Effector memory CD8-positive, alpha-beta T cell (primary cell): ENCODE data around the gene BTBD10.
"Not testable (repeated sequence)": the region's sequence is repeated elsewhere in the genome, so short reads cannot be mapped to it uniquely, and the experiment has no call there.

Source experiments
- ATAC-seq: fragments of 150-1000 bp; cut with Tn5 transposase; replicated peaks from 2 replicates; pipeline ENCODE4 v1.10.0; 2021; ENCODE audit warnings: mild to moderate bottlenecking, moderate library complexity
- DNase-seq, 3 experiments: peaks; one replicate each; pipeline ENCODE4 v3.0.0; 2021
- H3K27ac Mint-ChIP-seq, 2 donors: one replicate each; pipeline ENCODE4 v1.8.0; 2022; ENCODE audit warnings: mild to moderate bottlenecking in 2 of 2, mixed read lengths in 2 of 2, moderate library complexity in 2 of 2
- H3K27me3 Mint-ChIP-seq, 2 donors: one replicate each; pipeline ENCODE4 v1.8.0; 2022; ENCODE audit warnings: mixed read lengths in 2 of 2
- H3K36me3 Mint-ChIP-seq: one replicate; pipeline ENCODE4 v1.8.0; 2022; ENCODE audit warnings: mild to moderate bottlenecking, moderate library complexity, mixed read lengths; ENCODE audit not compliant: insufficient read depth
- H3K4me1 Mint-ChIP-seq, 2 donors: one replicate each; pipeline ENCODE4 v1.8.0; 2022; ENCODE audit warnings: low read depth in 2 of 2, mixed read lengths in 2 of 2
- H3K4me3 Mint-ChIP-seq, 2 donors: one replicate each; pipeline ENCODE4 v1.8.0; 2022; ENCODE audit warnings: mild to moderate bottlenecking in 2 of 2, mixed read lengths in 2 of 2, moderate library complexity in 2 of 2
- H3K9me3 Mint-ChIP-seq, 2 donors: one replicate each; pipeline ENCODE4 v1.8.0; 2022; ENCODE audit warnings: mixed read lengths in 2 of 2

BTBD10 gene

GRCh38 chr11:13429836-13430235 is 33.2 kb downstream of the BTBD10 start:
- H3K9me3 Mint-ChIP-seq, result no peaks in the 10 kb centered on the region
- no peaks in the 10 kb centered on the region for H3K27me3 Mint-ChIP-seq
- H3K4me1 Mint-ChIP-seq, result peaks cover 16 to 45% of the 10 kb centered on the region in 2 donors
- no peak overlapping the region for H3K27ac Mint-ChIP-seq
- no peaks in the 10 kb centered on the region for H3K36me3 Mint-ChIP-seq
- no peak overlapping the region for H3K4me3 Mint-ChIP-seq
- no peak for ATAC-seq
- DNase-seq, result no peak

GRCh38 chr11:13429288-13429687 is 33.7 kb downstream of the BTBD10 start:
- no peaks in the 10 kb centered on the region for H3K27me3 Mint-ChIP-seq
- peaks cover 16 to 45% of the 10 kb centered on the region in 2 donors for H3K4me1 Mint-ChIP-seq
- H3K4me3 Mint-ChIP-seq, result no peak overlapping the region
- H3K9me3 Mint-ChIP-seq, result no peaks in the 10 kb centered on the region
- no peak overlapping the region for H3K27ac Mint-ChIP-seq
- no peaks in the 10 kb centered on the region for H3K36me3 Mint-ChIP-seq
- DNase-seq, result no peak
- no peak for ATAC-seq

- Mint-ChIP-seq H3K4me1 (peaks cover 18 to 48% of the 10 kb centered on the region in 2 donors), H3K4me3 (peak overlapping the region in 1 of 2 donors; percentile 26), H3K27ac (no peak overlapping the region), H3K27me3 (no peaks in the 10 kb centered on the region), H3K36me3 (no peaks in the 10 kb centered on the region), H3K9me3 (no peaks in the 10 kb centered on the region)
- no peak for ATAC-seq
- DNase-seq, result no peak
These were observed 35.6 kb downstream of the BTBD10 start for GRCh38 chr11:13427440-13427839.

DNA sequence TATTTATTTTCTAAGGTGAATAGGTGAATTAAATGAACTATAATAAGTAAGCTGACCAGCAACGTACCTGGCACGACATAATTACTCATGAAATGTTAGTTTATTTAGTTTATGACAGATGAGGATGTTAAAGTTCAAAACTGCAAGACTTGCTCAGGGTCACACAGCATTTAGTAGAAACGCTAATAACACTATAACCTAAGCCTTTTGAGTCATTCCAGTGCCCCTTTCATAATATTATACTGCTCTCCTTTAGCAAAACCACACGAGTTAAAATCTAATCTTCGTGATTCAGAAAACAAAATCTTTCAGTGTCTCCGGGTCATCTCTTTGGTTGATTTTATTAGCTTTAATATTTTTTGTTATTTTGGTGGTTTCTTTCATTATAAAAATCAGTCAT is 39.6 kb downstream of the BTBD10 start:
- H3K27ac Mint-ChIP-seq, result peak overlapping the region in 1 of 2 donors; percentile 56
- no peaks in the 10 kb centered on the region for H3K27me3 Mint-ChIP-seq
- no peak overlapping the region for H3K4me3 Mint-ChIP-seq
- no peak for ATAC-seq
- no peak for DNase-seq
- peaks cover 14 to 34% of the 10 kb centered on the region in 2 donors for H3K4me1 Mint-ChIP-seq
- H3K9me3 Mint-ChIP-seq, result no peaks in the 10 kb centered on the region
- peaks cover 12% of the 10 kb centered on the region for H3K36me3 Mint-ChIP-seq

DNA sequence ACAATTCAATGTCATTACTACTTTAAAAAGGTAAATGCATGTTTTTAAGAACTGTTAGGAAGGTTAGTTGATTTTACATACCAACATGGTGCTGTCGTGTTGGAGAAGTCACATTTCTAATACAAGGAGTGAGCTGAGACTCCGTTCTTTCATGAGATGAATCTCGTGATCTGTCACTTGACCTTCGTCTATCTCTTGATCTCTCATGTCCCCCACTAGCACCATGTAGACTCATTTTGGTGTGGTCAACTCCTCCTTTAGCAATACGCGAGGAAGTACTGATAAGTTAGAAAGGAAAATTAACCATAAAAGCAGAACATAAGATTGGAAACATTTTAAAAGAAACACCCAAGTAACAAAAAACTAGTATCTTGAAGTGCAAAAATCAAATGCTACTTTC is 41.5 kb downstream of the BTBD10 start:
- Mint-ChIP-seq H3K4me1 (peaks cover 14 to 27% of the 10 kb centered on the region in 2 donors), H3K36me3 (peaks cover 28% of the 10 kb centered on the region), H3K27me3 (no peaks in the 10 kb centered on the region), H3K9me3 (no peaks in the 10 kb centered on the region), H3K27ac (no peak overlapping the region), H3K4me3 (no peak overlapping the region)
- no peak for ATAC-seq
- no peak for DNase-seq

DNA sequence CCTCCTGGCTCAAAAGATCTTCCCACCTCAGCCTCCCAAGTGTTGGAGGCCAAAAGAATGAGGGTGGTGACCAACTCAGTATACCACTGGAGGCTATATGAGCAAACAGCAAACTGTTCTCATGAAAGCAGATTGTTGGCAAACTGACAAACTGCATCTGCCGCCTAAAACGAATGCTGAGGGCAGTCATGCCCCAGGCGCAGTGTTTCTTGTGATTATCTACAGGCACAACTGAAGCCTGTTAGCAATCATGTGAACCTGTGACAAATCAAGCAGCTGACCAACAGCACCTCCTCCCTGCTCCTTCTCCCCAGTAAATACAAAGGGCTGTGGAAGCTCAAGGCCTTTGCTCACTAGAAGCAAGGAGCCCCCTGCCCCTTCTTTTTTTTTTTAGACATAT is 47.8 kb downstream of the BTBD10 start:
- no peaks in the 10 kb centered on the region for H3K27me3 Mint-ChIP-seq
- no peak overlapping the region for H3K27ac Mint-ChIP-seq
- no peak for DNase-seq
- peaks cover 74% of the 10 kb centered on the region for H3K36me3 Mint-ChIP-seq
- H3K4me3 Mint-ChIP-seq, result no peak overlapping the region
- no peak for ATAC-seq
- no peaks in the 10 kb centered on the region for H3K4me1 Mint-ChIP-seq
- no peaks in the 10 kb centered on the region for H3K9me3 Mint-ChIP-seq

DNA sequence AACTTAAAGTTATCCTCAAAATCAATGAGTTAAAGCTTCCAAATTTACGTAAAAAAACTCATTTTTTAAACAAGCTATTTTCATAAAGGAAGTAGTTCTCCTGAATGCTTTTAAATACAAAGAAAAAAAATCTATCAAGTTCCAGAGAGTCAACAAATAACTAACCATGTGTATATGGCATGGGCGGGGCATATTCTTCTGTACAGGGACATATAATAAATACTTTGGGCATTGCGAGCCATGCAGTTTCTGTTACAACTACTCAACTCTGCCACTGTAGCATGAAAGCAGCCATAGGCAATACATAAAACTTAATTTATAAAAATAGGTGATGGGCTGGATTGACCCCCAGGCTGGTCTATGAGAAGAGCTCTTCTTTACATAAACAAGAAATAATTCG is 57.8 kb downstream of the BTBD10 start:
- H3K27ac Mint-ChIP-seq, result no peak overlapping the region
- ATAC-seq (no peak), DNase-seq (no peak)
- no peaks in the 10 kb centered on the region for H3K9me3 Mint-ChIP-seq
- no peaks in the 10 kb centered on the region for H3K27me3 Mint-ChIP-seq
- peaks cover 23% of the 10 kb centered on the region for H3K36me3 Mint-ChIP-seq
- no peak overlapping the region for H3K4me3 Mint-ChIP-seq
- no peaks in the 10 kb centered on the region for H3K4me1 Mint-ChIP-seq

GRCh38 chr11:13398335-13398734 is 64.7 kb downstream of the BTBD10 start:
- H3K27me3 Mint-ChIP-seq, H3K27ac Mint-ChIP-seq, H3K9me3 Mint-ChIP-seq, H3K4me1 Mint-ChIP-seq, ATAC-seq, DNase-seq, H3K4me3 Mint-ChIP-seq: not testable (repeated sequence)
- peaks cover 15% of the 10 kb centered on the region for H3K36me3 Mint-ChIP-seq

GRCh38 chr11:13391217-13391616 is 71.8 kb downstream of the BTBD10 start:
- DNase-seq (no peak), ATAC-seq (no peak)
- Mint-ChIP-seq H3K36me3 (peaks cover 39% of the 10 kb centered on the region), H3K9me3 (no peaks in the 10 kb centered on the region), H3K4me1 (peaks cover 0 to 5% of the 10 kb centered on the region in 2 donors), H3K27me3 (no peaks in the 10 kb centered on the region), H3K27ac (peak overlapping the region in 1 of 2 donors; percentile 5), H3K4me3 (no peak overlapping the region)

GRCh38 chr11:13388741-13389140 is 74.3 kb downstream of the BTBD10 start:
- DNase-seq, result no peak
- ATAC-seq, result no peak
- no peaks in the 10 kb centered on the region for H3K9me3 Mint-ChIP-seq
- no peak overlapping the region for H3K4me3 Mint-ChIP-seq
- H3K27ac Mint-ChIP-seq, result peak overlapping the region; percentile 57 to 77
- peaks cover 46% of the 10 kb centered on the region for H3K36me3 Mint-ChIP-seq
- no peaks in the 10 kb centered on the region for H3K27me3 Mint-ChIP-seq
- H3K4me1 Mint-ChIP-seq, result peaks cover 0 to 5% of the 10 kb centered on the region in 2 donors

DNA sequence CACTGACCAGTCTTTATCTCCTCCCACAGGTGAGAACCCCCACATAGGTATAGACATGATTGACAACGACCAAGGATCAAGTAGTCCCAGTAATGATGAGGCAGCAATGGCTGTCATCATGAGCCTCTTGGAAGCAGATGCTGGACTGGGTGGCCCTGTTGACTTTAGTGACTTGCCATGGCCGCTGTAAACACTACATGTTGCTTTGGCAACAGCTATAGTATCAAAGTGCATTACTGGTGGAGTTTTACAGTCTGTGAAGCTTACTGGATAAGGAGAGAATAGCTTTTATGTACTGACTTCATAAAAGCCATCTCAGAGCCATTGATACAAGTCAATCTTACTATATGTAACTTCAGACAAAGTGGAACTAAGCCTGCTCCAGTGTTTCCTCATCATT is 76.5 kb downstream of the BTBD10 start:
- H3K4me1 Mint-ChIP-seq, result peaks cover 0 to 2% of the 10 kb centered on the region in 2 donors

GRCh38 chr11:13384908-13385640 is 77.9 kb downstream of the BTBD10 start:
- H3K4me1 Mint-ChIP-seq, result peaks cover 0 to 2% of the 10 kb centered on the region in 2 donors
- no peaks in the 10 kb centered on the region for H3K27me3 Mint-ChIP-seq
- peak overlapping the region in 1 of 2 donors; percentile 51 for H3K27ac Mint-ChIP-seq
- ATAC-seq (no peak), DNase-seq (peak in 2 of 3 experiments; percentile 8 to 22)
- peaks cover 56% of the 10 kb centered on the region for H3K36me3 Mint-ChIP-seq
- H3K4me3 Mint-ChIP-seq, result no peak overlapping the region
- H3K9me3 Mint-ChIP-seq, result no peaks in the 10 kb centered on the region

More for the DNA sequence above, 76.5 kb downstream of the BTBD10 start:
- Mint-ChIP-seq H3K27ac (peak overlapping the region in 1 of 2 donors; percentile 71), H3K4me3 (no peak overlapping the region), H3K36me3 (peaks cover 58% of the 10 kb centered on the region), H3K27me3 (no peaks in the 10 kb centered on the region), H3K9me3 (no peaks in the 10 kb centered on the region)
- ATAC-seq (no peak), DNase-seq (no peak)

DNA sequence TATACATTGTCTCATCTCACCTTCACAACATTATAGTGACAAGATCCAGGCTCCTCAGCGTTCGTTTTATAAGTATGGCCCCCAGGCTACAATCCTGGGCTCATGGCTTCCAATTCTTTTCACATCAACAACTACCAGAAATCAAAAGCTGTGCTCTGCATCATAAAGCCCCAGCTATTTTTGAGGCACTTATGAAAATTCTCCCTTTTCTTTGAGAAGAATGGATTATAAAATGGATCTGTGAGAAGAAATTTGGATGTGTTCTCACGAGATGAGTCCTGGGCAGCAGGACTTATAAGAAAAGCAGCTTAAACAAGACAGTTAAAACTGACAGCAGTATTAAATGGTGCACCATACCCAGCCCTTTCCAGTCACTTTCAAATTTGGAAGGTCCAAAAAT is 80.3 kb downstream of the BTBD10 start:
- peaks cover 43% of the 10 kb centered on the region for H3K36me3 Mint-ChIP-seq
- peak overlapping the region; percentile 9 to 54 for H3K27ac Mint-ChIP-seq
- DNase-seq (no peak), ATAC-seq (no peak)
- no peak overlapping the region for H3K4me3 Mint-ChIP-seq
- no peaks in the 10 kb centered on the region for H3K9me3 Mint-ChIP-seq
- peaks cover 0 to 4% of the 10 kb centered on the region in 2 donors for H3K4me1 Mint-ChIP-seq
- H3K27me3 Mint-ChIP-seq, result no peaks in the 10 kb centered on the region

DNA sequence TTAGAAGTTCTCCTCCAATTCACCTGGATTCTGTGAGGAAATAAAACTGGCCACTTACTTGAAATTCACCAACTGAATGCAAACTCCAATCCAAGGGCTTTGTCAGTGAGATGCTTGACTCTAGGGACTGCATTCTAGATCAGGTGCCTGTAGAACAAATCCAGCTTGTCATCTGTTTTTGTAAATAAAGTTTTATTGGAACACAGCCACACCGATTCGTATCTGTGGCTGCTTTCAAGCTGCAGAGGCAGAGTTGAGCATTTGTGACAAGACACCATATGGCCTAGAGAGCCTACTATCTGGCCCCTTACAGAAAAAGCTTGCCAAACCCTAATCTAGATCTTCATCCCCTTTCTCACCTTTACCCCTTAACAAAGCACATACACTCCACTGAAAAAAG is 82.3 kb downstream of the BTBD10 start:
- H3K36me3 Mint-ChIP-seq, result peaks cover 34% of the 10 kb centered on the region
- DNase-seq (no peak), ATAC-seq (no peak)
- H3K4me3 Mint-ChIP-seq, result no peak overlapping the region
- H3K9me3 Mint-ChIP-seq, result no peaks in the 10 kb centered on the region
- H3K4me1 Mint-ChIP-seq, result peaks cover 0 to 4% of the 10 kb centered on the region in 2 donors
- H3K27ac Mint-ChIP-seq, result peak overlapping the region in 1 of 2 donors; percentile 68
- H3K27me3 Mint-ChIP-seq, result no peaks in the 10 kb centered on the region
